ENCODE data around the gene UTS2B. TPM values are rescaled to one million over a fixed set of nuclear protein-coding genes. Genes with fewer than 3 reads are reported as not detected.

Gene UTS2B
- total RNA-seq, 1 donor: 0.21 TPM

DNA sequence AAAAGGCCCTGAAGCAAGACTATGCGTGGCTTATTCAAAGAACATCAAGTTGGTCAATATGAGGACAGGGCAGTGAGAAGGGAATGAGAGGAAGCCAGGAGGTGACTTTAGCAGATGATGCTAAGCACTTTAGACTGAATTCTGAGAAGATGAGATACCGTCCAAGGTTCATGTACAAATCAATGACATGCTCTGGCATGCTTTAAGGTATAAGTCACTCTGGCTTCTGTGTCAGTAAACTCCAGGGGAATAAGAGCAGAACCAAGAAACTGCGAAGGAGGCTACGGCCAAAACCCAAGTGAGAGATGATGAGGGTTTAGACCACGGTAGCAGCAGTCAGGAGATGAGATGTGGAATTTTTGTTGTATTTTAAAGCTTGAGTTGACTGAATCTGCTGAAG lies 10.0 kb downstream of the UTS2B start:
- Histone ChIP-seq H3K27me3 (ENCODE audit: insufficient read depth, low read length) (peaks cover 4% of the 10 kb centered on the region), H3K4me3 (ENCODE audit: low read length) (no peak overlapping the region), H3K9me3 (ENCODE audit: low read depth, low read length) (no peaks in the 10 kb centered on the region), H3K4me1 (ENCODE audit: insufficient read depth, low read length) (no peaks in the 10 kb centered on the region)

DNA sequence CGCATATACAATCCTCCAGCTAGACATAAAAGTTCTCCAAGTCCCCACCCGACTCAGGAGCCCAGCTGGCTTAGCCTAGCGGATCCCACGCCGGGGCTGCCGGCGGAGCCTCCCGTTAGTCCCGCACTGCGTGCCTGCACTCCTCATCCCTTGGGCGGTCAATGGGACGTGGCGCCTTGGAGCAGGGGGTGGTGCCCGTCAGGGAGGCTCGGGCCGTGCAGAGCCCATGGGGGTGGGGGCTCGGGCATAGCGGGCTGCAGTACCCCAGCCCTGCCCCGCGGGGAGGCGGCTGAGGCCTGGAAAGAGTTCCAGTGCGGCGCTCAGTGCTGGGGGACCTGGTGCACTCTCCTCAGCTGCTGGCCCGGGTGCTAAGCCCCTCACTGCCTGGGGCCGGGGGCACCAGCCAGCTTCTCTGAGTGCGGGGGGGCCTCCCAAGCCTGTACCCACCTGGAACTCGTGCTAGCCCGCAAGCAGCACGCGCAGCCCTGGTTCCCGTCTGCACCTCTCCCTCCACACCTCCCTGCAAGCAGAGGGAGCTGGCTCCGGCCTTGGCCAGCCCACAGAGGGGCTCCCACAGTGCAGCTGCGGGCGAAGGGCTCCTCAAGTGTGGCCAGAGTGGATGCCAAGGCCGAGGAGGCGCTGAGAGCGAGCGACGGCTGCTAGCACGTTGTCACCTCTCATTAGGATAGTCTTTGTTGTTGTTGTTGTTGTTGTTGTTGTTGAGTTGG lies 13.3 kb downstream of the UTS2B start:
- H3K4me1 ChIP-seq (ENCODE audit: insufficient read depth, low read length): no peaks in the 10 kb centered on the region
- H3K27me3 ChIP-seq (ENCODE audit: insufficient read depth, low read length): peaks cover 4% of the 10 kb centered on the region
- H3K4me3 ChIP-seq (ENCODE audit: low read length): no peak overlapping the region
- H3K9me3 ChIP-seq (ENCODE audit: low read depth, low read length): no peaks in the 10 kb centered on the region

DNA sequence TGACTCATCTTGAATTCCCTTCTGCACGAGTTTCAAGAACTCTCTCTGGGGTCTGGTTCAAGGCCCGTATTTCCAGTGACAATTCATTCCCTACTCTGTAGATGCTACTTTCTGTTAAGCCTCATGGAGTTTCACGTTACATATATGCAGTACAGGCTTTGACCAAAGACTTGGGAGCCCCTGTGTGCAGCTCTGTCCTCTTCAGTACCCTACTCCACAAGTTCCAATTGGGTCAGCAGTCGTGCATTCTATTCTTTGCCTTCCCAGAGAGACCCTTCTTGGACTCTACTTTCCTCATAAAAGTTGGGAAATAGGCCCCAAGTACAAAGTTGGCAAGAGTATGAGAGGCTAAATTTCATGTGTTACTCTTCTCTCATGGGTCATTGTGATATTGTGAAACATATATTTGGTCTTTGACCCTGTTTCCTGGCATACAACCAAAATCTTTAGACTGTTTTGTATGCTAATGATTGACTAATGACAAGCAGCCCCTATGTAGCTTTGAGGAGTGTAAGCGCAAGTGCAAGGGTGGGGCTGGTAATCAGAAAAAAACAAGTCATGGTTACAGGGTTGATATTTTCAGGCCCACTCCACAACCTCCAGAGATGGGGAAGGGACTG lies 16.1 kb downstream of the UTS2B start:
- no peaks in the 10 kb centered on the region for H3K9me3 ChIP-seq (ENCODE audit: low read depth, low read length)

DNA sequence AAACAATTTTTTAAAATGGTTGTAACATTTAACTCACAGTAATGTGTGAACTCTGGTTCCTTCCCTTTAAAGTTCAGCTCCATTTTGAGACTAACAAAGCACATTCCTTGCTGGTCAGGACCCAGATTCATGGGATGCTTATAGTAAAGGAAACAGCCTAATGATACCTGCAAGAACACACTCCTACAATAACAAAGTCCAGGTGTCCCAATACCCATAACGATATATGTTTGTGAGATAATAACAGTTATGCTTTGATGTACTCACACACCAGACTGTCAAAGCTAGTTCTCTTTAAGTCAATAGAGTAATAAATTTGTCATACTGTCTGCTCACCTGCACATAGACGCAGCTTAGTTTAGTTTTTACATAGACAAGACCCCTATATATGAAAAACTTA lies 17.0 kb downstream of the UTS2B start:
- no peaks in the 10 kb centered on the region for H3K4me1 ChIP-seq (ENCODE audit: insufficient read depth, low read length)
- no peaks in the 10 kb centered on the region for H3K9me3 ChIP-seq (ENCODE audit: low read depth, low read length)
- no peaks in the 10 kb centered on the region for H3K27me3 ChIP-seq (ENCODE audit: insufficient read depth, low read length)
- no peak overlapping the region for H3K4me3 ChIP-seq (ENCODE audit: low read length)

More for the DNA sequence above, 16.1 kb downstream of the UTS2B start:
- Histone ChIP-seq H3K4me3 (ENCODE audit: low read length) (no peak overlapping the region), H3K27me3 (ENCODE audit: insufficient read depth, low read length) (no peaks in the 10 kb centered on the region), H3K4me1 (ENCODE audit: insufficient read depth, low read length) (no peaks in the 10 kb centered on the region)

DNA sequence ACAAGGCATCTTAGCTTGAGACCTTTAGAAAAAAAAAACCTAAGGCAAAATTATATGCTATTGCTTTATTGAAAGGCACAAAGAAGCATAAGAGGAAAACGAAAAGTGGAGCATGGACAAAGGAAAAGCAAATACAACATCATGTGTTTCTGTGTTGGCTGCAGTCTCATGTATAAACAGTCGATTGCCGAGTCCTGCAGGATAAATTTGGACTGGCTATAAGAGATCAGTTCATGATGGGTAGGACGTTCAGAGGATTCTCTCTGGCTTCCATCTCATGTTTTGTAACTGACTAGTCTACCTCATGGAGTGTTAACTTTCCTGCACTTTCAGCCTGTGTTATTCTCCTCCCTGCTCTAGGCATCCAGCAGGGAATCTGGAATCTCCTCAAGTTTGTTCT lies 23.0 kb downstream of the UTS2B start:
- Histone ChIP-seq H3K4me1 (ENCODE audit: insufficient read depth, low read length) (no peaks in the 10 kb centered on the region), H3K27me3 (ENCODE audit: insufficient read depth, low read length) (no peaks in the 10 kb centered on the region), H3K9me3 (ENCODE audit: low read depth, low read length) (no peaks in the 10 kb centered on the region), H3K4me3 (ENCODE audit: low read length) (no peak overlapping the region)

DNA sequence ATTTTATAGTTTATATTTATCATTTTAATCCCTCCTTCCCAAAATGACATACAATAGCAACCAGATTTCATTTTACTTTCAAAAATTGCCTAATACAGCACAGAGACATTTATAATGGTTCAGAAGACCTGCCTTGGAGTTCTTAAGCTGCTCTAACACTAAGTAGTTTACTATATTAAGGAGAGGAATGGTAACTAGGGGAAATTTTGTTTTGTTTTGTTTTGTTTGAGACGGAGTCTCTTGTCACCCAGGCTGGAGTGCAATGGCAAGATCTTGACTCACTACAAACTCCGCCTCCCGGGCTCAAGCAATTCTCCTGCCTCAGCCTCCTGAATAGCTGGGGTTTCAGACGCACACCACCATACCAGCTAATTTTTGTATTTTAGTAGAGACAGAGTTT lies 23.9 kb downstream of the UTS2B start:
- H3K4me3 ChIP-seq (ENCODE audit: low read length): no peak overlapping the region
- H3K4me1 ChIP-seq (ENCODE audit: insufficient read depth, low read length): peaks cover 6% of the 10 kb centered on the region
- no peaks in the 10 kb centered on the region for H3K27me3 ChIP-seq (ENCODE audit: insufficient read depth, low read length)
- H3K9me3 ChIP-seq (ENCODE audit: low read depth, low read length): no peaks in the 10 kb centered on the region

GRCh38 chr3:191303596-191303995 lies 26.7 kb downstream of the UTS2B start:
- H3K4me3 ChIP-seq (ENCODE audit: low read length): no peak overlapping the region
- H3K9me3 ChIP-seq (ENCODE audit: low read depth, low read length): no peaks in the 10 kb centered on the region
- peaks cover 24% of the 10 kb centered on the region for H3K4me1 ChIP-seq (ENCODE audit: insufficient read depth, low read length)
- no peaks in the 10 kb centered on the region for H3K27me3 ChIP-seq (ENCODE audit: insufficient read depth, low read length)

DNA sequence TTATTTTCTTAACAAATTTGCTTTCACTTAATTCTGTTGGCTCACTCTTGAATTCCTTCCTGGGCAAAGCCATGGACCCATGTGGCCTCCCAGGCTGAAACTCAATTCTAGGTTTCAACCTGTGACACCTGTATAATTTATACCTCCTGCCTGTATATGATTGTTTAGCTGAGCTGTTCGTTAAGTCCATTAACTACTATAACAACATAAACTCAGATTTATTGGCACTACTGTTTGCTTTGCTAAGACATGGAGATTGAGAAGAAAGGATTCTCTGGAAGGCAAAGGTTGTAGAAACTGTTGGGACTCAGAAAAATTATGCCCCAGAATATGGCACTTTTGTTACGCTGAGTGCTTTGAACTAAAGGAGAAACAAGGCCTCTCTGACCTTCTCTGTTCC lies 27.9 kb downstream of the UTS2B start:
- Histone ChIP-seq H3K4me1 (ENCODE audit: insufficient read depth, low read length) (peaks cover 24% of the 10 kb centered on the region), H3K9me3 (ENCODE audit: low read depth, low read length) (no peaks in the 10 kb centered on the region), H3K27me3 (ENCODE audit: insufficient read depth, low read length) (no peaks in the 10 kb centered on the region), H3K4me3 (ENCODE audit: low read length) (no peak overlapping the region)

GRCh38 chr3:191301782-191302411 lies 28.4 kb downstream of the UTS2B start:
- no peak overlapping the region for H3K4me3 ChIP-seq (ENCODE audit: low read length)
- peaks cover 24% of the 10 kb centered on the region for H3K4me1 ChIP-seq (ENCODE audit: insufficient read depth, low read length)
- no peaks in the 10 kb centered on the region for H3K27me3 ChIP-seq (ENCODE audit: insufficient read depth, low read length)
- H3K9me3 ChIP-seq (ENCODE audit: low read depth, low read length): no peaks in the 10 kb centered on the region

DNA sequence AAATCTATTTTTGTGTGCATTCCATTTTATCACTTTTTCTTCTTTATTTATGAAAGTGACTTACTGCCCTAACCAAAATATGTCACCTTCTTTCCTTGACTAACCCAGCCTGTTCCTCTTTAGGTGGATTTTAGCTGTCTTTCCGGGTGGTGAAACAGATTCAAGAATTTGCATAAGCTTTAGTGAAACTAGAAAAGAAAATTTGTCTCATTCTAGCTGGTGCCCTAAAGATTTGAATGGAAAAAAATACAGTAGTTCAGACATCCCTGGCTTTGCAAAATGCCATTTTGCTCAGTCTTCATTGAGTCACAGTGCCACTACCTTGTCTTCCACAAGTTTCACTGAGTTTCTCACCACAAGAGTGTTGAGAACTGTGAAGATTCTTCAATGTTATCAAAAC lies 29.3 kb downstream of the UTS2B start:
- H3K4me3 ChIP-seq (ENCODE audit: low read length): no peak overlapping the region
- H3K27me3 ChIP-seq (ENCODE audit: insufficient read depth, low read length): no peaks in the 10 kb centered on the region
- no peaks in the 10 kb centered on the region for H3K9me3 ChIP-seq (ENCODE audit: low read depth, low read length)
- peaks cover 27% of the 10 kb centered on the region for H3K4me1 ChIP-seq (ENCODE audit: insufficient read depth, low read length)

- no peaks in the 10 kb centered on the region for H3K27me3 ChIP-seq (ENCODE audit: insufficient read depth, low read length)
- H3K4me3 ChIP-seq (ENCODE audit: low read length): no peak overlapping the region
- H3K4me1 ChIP-seq (ENCODE audit: insufficient read depth, low read length): peaks cover 27% of the 10 kb centered on the region
- H3K9me3 ChIP-seq (ENCODE audit: low read depth, low read length): no peaks in the 10 kb centered on the region
Observed at GRCh38 chr3:191300422-191300821, 29.9 kb downstream of the UTS2B start.

DNA sequence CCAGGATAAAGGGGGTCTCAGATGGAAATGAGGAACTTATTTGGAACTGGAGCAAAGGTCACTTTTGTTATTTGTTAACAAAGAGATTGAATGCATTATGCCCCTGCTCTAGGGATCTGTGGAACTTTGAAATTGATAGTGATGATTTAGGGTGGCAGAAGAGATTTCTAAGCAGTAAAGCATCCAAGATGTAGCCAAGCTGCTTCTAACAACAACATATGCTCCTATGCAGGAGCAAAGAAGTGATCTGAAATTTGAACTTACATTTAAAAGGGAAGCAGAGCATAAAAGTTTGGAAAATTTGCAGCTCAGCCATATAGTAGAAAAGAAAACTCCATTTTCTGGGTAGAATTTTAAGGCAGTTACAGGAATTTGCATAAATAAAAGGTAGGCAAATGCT lies 31.5 kb downstream of the UTS2B start:
- peaks cover 27% of the 10 kb centered on the region for H3K4me1 ChIP-seq (ENCODE audit: insufficient read depth, low read length)
- H3K9me3 ChIP-seq (ENCODE audit: low read depth, low read length): no peaks in the 10 kb centered on the region
- H3K4me3 ChIP-seq (ENCODE audit: low read length): no peak overlapping the region
- no peaks in the 10 kb centered on the region for H3K27me3 ChIP-seq (ENCODE audit: insufficient read depth, low read length)

- H3K9me3 ChIP-seq (ENCODE audit: low read depth, low read length): no peaks in the 10 kb centered on the region
- H3K4me3 ChIP-seq (ENCODE audit: low read length): no peak overlapping the region
- peaks cover 25% of the 10 kb centered on the region for H3K4me1 ChIP-seq (ENCODE audit: insufficient read depth, low read length)
- no peaks in the 10 kb centered on the region for H3K27me3 ChIP-seq (ENCODE audit: insufficient read depth, low read length)
Observed at GRCh38 chr3:191296041-191296541, 34.2 kb downstream of the UTS2B start.

DNA sequence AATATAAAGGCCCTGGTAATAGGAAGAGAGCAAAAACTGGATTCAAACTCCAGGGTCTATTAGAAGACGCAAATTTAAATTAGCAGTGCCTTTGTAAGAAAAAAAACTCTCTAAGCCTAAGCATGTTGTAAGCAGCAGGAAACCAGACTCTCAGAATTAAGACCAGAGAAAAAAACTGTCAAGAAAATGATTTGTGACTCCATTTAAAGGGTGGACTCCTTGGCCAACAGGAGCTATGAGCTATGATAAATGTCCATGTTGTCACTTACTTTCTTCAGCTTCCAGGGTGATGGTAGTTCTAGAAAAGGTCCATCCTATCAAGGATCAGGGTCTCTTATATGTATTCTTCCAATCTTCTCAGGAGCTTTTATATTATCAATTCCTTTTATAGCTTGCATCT lies 36.0 kb downstream of the UTS2B start:
- Histone ChIP-seq H3K4me1 (ENCODE audit: insufficient read depth, low read length) (peaks cover 13% of the 10 kb centered on the region), H3K4me3 (ENCODE audit: low read length) (no peak overlapping the region), H3K27me3 (ENCODE audit: insufficient read depth, low read length) (no peaks in the 10 kb centered on the region), H3K9me3 (ENCODE audit: low read depth, low read length) (no peaks in the 10 kb centered on the region)

- H3K4me3 ChIP-seq (ENCODE audit: low read length): no peak overlapping the region
- H3K27me3 ChIP-seq (ENCODE audit: insufficient read depth, low read length): no peaks in the 10 kb centered on the region
- no peaks in the 10 kb centered on the region for H3K9me3 ChIP-seq (ENCODE audit: low read depth, low read length)
- peaks cover 7% of the 10 kb centered on the region for H3K4me1 ChIP-seq (ENCODE audit: insufficient read depth, low read length)
Observed at GRCh38 chr3:191292243-191293015, 37.9 kb downstream of the UTS2B start.

All from mononuclear cell (primary cell).